A549 (cell line): ENCODE data around the gene TMIGD2. TPM values are rescaled to one million over a fixed set of nuclear protein-coding genes. Genes with fewer than 3 reads are reported as not detected.

Experiments
- ATAC-seq, 2 experiments: fragments of 200-7000 bp in 1 of 2; fragments of >200 bp in 1 of 2; cut with Nextera tagmentation in 1 of 2; cut with Tn5 transposase in 1 of 2; 3 replicates each; pipeline versions ENCODE4 v1.8.0 to v1.9.1; 2018 to 2020; ENCODE audit warnings: mild to moderate bottlenecking in 1 of 2, moderate library complexity in 1 of 2
- CTCF ChIA-PET: fragments of 300-600 bp; sonication (Branson Sonifier 250); formaldehyde crosslinking; extraction: SDS; loops from one replicate; lab custom pipeline; 2021; ENCODE audit warnings: antibody characterized with exemption, inconsistent platforms; lab: Yijun Ruan, JAX
- POLR2A ChIA-PET: fragments of 350-600 bp; formaldehyde crosslinking; extraction: SDS; loops from one replicate; lab custom pipeline; 2021; ENCODE audit warnings: antibody characterized with exemption, inconsistent platforms; lab: Yijun Ruan, JAX
- DNase-seq, 2 experiments: peaks; one replicate each; pipeline versions ENCODE4 v3.0.0 to v3.0.0-alpha.2; 2011 to 2016; ENCODE audit warnings: low read depth in 1 of 2, low spot score in 1 of 2
- FAIRE-seq: peaks from 2 replicates; lab custom pipeline; 2011; peaks lifted over from hg19 to GRCh38; lab: Jason Lieb, UNC
- H3K27ac ChIP-seq, 2 experiments: fragments of >200 bp; sonication (Bioruptor Twin); formaldehyde crosslinking; 3 replicates each; pipeline ENCODE4 v1.5.1; 2016 to 2017
- H3K4me1 ChIP-seq: fragments of >200 bp; sonication (Bioruptor Twin); formaldehyde crosslinking; 3 replicates; pipeline ENCODE4 v1.6.1; 2016
- H3K4me2 ChIP-seq: fragments of >200 bp; sonication (Bioruptor Twin); formaldehyde crosslinking; 3 replicates; pipeline ENCODE4 v1.6.1; 2016
- H3K4me3 ChIP-seq: fragments of >200 bp; sonication (Bioruptor Twin); formaldehyde crosslinking; 3 replicates; pipeline ENCODE4 v1.5.1; 2016
- H3K9me3 ChIP-seq: fragments of >200 bp; sonication (Bioruptor Twin); formaldehyde crosslinking; 3 replicates; pipeline ENCODE4 v1.6.1; 2016
- EHF ChIP-seq: fragments of 250-450 bp; sonication (Bioruptor Pico); IDR thresholded peaks from 2 replicates; pipeline ENCODE4 v1.5.0; 2020; ENCODE audit warnings: mild to moderate bottlenecking
- EHMT2 ChIP-seq: fragments of 200-600 bp; sonication (generic); IDR thresholded peaks from 2 replicates; pipeline ENCODE4 v1.6.1; 2016; ENCODE audit warnings: antibody characterized with exemption, low read depth, mild to moderate bottlenecking, moderate library complexity
- EP300 ChIP-seq, 2 experiments: fragments of >200 bp; sonication (Bioruptor Twin); formaldehyde crosslinking; IDR thresholded peaks; 2 replicates in 1 of 2; 3 replicates in 1 of 2; pipeline ENCODE4 v1.6.1; 2016 to 2017
- ESRRA ChIP-seq: fragments of 150-350 bp; IDR thresholded peaks from 2 replicates; pipeline ENCODE4 v1.6.1; 2014; ENCODE audit warnings: mild to moderate bottlenecking, low read length, borderline replicate concordance
- FOSB ChIP-seq: fragments of 250-450 bp; sonication (Bioruptor Pico); IDR thresholded peaks from 2 replicates; pipeline ENCODE4 v1.5.0; 2020; ENCODE audit warnings: mild to moderate bottlenecking, moderate library complexity
- FOXS1 ChIP-seq: fragments of 250-450 bp; sonication (Bioruptor Pico); IDR thresholded peaks from 2 replicates; pipeline ENCODE4 v1.5.0; 2020; ENCODE audit warnings: mild to moderate bottlenecking, moderate library complexity
- GATA3 ChIP-seq: IDR thresholded peaks from 2 replicates; pipeline ENCODE4 v1.6.1; 2012; ENCODE audit warnings: borderline replicate concordance
- HOXA7 ChIP-seq: fragments of 250-450 bp; sonication (Bioruptor Pico); IDR thresholded peaks from 2 replicates; pipeline ENCODE4 v1.5.0; 2020; ENCODE audit warnings: mild to moderate bottlenecking, moderate library complexity
- HOXB5 ChIP-seq: fragments of 250-450 bp; sonication (Bioruptor Pico); IDR thresholded peaks from 2 replicates; pipeline ENCODE4 v1.5.0; 2020; ENCODE audit warnings: mild to moderate bottlenecking, moderate library complexity
- MAZ ChIP-seq: fragments of 150-350 bp; IDR thresholded peaks from 2 replicates; pipeline ENCODE4 v1.6.1; 2014; ENCODE audit warnings: antibody characterized with exemption, low read depth, low read length, borderline replicate concordance
- NFE2L2 ChIP-seq: fragments of 150-350 bp; conservative IDR thresholded peaks from 2 replicates; pipeline ENCODE4 v1.6.1; 2014; ENCODE audit warnings: low read length
- NR3C1 ChIP-seq: fragments of >200 bp; sonication (Bioruptor Twin); formaldehyde crosslinking; IDR thresholded peaks from 3 replicates; pipeline ENCODE4 v1.6.1; 2017
- RAD21 ChIP-seq, 2 experiments: fragments of >200 bp in 1 of 2; sonication (Bioruptor Twin) in 1 of 2; formaldehyde crosslinking in 1 of 2; IDR thresholded peaks in 1 of 2; conservative IDR thresholded peaks in 1 of 2; 2 replicates in 1 of 2; 3 replicates in 1 of 2; pipeline ENCODE4 v1.6.1; 2012 to 2018; ENCODE audit warnings: inconsistent platforms in 1 of 2
- RARB ChIP-seq: fragments of 250-450 bp; sonication (Bioruptor Pico); IDR thresholded peaks from 2 replicates; pipeline ENCODE4 v1.8.0; 2021; ENCODE audit warnings: mild to moderate bottlenecking, moderate library complexity
- RCOR1 ChIP-seq: fragments of 150-350 bp; IDR thresholded peaks from 2 replicates; pipeline ENCODE4 v1.6.1; 2014; ENCODE audit warnings: antibody characterized with exemption, low read length, low read depth
- RFX5 ChIP-seq: fragments of 450-650 bp; IDR thresholded peaks from 2 replicates; pipeline ENCODE4 v1.7.1; 2014; ENCODE audit warnings: antibody characterized with exemption, mild to moderate bottlenecking, moderate library complexity
- SMC3 ChIP-seq: fragments of >200 bp; sonication (Bioruptor Twin); formaldehyde crosslinking; IDR thresholded peaks from 3 replicates; pipeline ENCODE4 v1.6.1; 2018; ENCODE audit warnings: inconsistent platforms
- TFCP2L1 ChIP-seq: fragments of 250-450 bp; sonication (Bioruptor Pico); IDR thresholded peaks from 2 replicates; pipeline ENCODE4 v1.5.0; 2021; ENCODE audit warnings: mild to moderate bottlenecking
- ZC3H11A ChIP-seq: fragments of 450-650 bp; IDR thresholded peaks from 2 replicates; pipeline ENCODE4 v1.6.1; 2014; ENCODE audit warnings: antibody characterized with exemption, mild to moderate bottlenecking
- ZFP36 ChIP-seq: fragments of 450-650 bp; IDR thresholded peaks from 2 replicates; pipeline ENCODE4 v1.6.1; 2014; ENCODE audit warnings: borderline replicate concordance; ENCODE audit not compliant: partially characterized antibody
- ZSCAN20 ChIP-seq: fragments of 250-450 bp; sonication (Bioruptor Pico); IDR thresholded peaks from 2 replicates; pipeline ENCODE4 v1.8.0; 2022; ENCODE audit warnings: mild to moderate bottlenecking, moderate library complexity
- WGBS: methylation state at CpG from one replicate; pipeline ENCODE4 v1.1.6; 2017; ENCODE audit errors: missing lambda C conversion rate; 5-methylcytosine and 5-hydroxymethylcytosine counted together
- polyA plus RNA-seq, 4 experiments: library from polyadenylated mRNA; depleted of rRNA in 3 of 4; stranded (reverse); fragments of >200 nt; fragmentation: RNase III in 1 of 4; extraction: RNeasy Plus Mini Kit Qiagen cat#74134 plus additional on column Dnase treatment in 1 of 4; gene quantifications; 2 replicates in 3 of 4; 3 replicates in 1 of 4; pipeline ENCODE4 v1.2.3, GENCODE V29; 2011 to 2017
- TF ChIP-seq, protein P1 (sequence below): fragments of 200-600 bp; sonication (generic); IDR thresholded peaks from 2 replicates; pipeline ENCODE4 v1.6.1; 2016; ENCODE audit warnings: antibody characterized with exemption, mild to moderate bottlenecking, moderate library complexity
- TF ChIP-seq, protein P2 (sequence below): fragments of 250-450 bp; sonication (Bioruptor Pico); IDR thresholded peaks from 2 replicates; pipeline ENCODE4 v1.5.0; 2021; ENCODE audit warnings: mild to moderate bottlenecking, moderate library complexity, borderline replicate concordance
- TF ChIP-seq, protein P3 (sequence below): fragments of 150-350 bp; IDR thresholded peaks from 2 replicates; pipeline ENCODE4 v1.6.1; 2014; ENCODE audit warnings: low read depth, mild to moderate bottlenecking, low read length

Gene TMIGD2
- polyA plus RNA-seq, 2 of the 4 experiments (the other 2 are of a cell fraction), result not detected

DNA sequence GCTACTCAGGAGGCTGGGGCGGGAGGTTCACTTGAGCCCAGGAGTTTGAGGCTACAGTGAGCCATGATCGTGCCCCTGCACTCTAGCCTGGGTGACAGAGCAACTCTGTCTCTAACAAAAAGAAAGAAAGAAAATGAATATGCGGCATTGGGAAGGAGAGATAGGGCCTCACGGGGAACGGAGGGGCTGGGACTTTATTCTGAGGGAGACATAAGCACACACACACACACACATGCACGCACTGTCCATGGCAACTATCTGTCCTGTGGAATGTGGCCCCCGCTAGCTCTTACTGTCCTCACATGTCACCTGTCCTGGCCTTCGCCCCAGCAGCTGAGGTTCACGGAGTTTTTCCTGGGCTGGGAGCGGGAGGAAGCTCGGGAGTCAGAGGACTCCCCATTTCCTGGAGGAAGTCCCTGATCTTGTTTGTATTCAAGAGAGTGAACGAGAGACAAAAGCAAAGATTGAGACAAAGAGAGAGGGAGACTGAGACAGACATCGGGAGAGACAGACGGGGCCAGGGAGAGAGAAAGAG lies 35.8 kb upstream of the TMIGD2 start:
- no peak for DNase-seq
- H3K4me1 ChIP-seq, result 0 out of 3 replicates have a peak, but pooled peaks cover 3% of the 10 kb centered on the region
- ChIA-PET POLR2A (no interaction called here), CTCF (no interaction called here)
- H3K27ac ChIP-seq, result no peak overlapping the region
- TF ChIP-seq EHF (CRISPR knock-in tag) (no peak), NR3C1 (no peak), MAZ (no peak), RAD21 (conservative IDR thresholded peaks at IDR 0.05 in 1 of 2, IDR thresholded peaks at IDR 0.05 in 1 of 2) (no peak), FOSB (CRISPR knock-in tag) (no peak), NFE2L2 (no peak), ZC3H11A (no peak), GATA3 (no peak), HOXA7 (CRISPR knock-in tag) (no peak), ZSCAN20 (CRISPR knock-in tag) (no peak), EHMT2 (no peak), EP300 (IDR thresholded peaks at IDR 0.05) (no peak), SMC3 (no peak), RARB (CRISPR knock-in tag) (no peak), RFX5 (no peak), ZFP36 (no peak)
- TF ChIP-seq, protein P1, sequence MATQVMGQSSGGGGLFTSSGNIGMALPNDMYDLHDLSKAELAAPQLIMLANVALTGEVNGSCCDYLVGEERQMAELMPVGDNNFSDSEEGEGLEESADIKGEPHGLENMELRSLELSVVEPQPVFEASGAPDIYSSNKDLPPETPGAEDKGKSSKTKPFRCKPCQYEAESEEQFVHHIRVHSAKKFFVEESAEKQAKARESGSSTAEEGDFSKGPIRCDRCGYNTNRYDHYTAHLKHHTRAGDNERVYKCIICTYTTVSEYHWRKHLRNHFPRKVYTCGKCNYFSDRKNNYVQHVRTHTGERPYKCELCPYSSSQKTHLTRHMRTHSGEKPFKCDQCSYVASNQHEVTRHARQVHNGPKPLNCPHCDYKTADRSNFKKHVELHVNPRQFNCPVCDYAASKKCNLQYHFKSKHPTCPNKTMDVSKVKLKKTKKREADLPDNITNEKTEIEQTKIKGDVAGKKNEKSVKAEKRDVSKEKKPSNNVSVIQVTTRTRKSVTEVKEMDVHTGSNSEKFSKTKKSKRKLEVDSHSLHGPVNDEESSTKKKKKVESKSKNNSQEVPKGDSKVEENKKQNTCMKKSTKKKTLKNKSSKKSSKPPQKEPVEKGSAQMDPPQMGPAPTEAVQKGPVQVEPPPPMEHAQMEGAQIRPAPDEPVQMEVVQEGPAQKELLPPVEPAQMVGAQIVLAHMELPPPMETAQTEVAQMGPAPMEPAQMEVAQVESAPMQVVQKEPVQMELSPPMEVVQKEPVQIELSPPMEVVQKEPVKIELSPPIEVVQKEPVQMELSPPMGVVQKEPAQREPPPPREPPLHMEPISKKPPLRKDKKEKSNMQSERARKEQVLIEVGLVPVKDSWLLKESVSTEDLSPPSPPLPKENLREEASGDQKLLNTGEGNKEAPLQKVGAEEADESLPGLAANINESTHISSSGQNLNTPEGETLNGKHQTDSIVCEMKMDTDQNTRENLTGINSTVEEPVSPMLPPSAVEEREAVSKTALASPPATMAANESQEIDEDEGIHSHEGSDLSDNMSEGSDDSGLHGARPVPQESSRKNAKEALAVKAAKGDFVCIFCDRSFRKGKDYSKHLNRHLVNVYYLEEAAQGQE, result no peak
- TF ChIP-seq, protein P2, sequence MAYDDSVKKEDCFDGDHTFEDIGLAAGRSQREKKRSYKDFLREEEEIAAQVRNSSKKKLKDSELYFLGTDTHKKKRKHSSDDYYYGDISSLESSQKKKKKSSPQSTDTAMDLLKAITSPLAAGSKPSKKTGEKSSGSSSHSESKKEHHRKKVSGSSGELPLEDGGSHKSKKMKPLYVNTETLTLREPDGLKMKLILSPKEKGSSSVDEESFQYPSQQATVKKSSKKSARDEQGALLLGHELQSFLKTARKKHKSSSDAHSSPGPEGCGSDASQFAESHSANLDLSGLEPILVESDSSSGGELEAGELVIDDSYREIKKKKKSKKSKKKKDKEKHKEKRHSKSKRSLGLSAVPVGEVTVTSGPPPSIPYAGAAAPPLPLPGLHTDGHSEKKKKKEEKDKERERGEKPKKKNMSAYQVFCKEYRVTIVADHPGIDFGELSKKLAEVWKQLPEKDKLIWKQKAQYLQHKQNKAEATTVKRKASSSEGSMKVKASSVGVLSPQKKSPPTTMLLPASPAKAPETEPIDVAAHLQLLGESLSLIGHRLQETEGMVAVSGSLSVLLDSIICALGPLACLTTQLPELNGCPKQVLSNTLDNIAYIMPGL (CRISPR knock-in tag), result no peak
- TF ChIP-seq, protein P3, sequence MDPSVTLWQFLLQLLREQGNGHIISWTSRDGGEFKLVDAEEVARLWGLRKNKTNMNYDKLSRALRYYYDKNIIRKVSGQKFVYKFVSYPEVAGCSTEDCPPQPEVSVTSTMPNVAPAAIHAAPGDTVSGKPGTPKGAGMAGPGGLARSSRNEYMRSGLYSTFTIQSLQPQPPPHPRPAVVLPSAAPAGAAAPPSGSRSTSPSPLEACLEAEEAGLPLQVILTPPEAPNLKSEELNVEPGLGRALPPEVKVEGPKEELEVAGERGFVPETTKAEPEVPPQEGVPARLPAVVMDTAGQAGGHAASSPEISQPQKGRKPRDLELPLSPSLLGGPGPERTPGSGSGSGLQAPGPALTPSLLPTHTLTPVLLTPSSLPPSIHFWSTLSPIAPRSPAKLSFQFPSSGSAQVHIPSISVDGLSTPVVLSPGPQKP, result no peak
- ATAC-seq, result no peak
- no peak for FAIRE-seq
- H3K4me3 ChIP-seq, result no peak overlapping the region
- WGBS, result 79% methylated on average over 14 of the region's 14 CpGs
- H3K4me2 ChIP-seq, result no peak overlapping the region
- H3K9me3 ChIP-seq, result no peaks in the 10 kb centered on the region

DNA sequence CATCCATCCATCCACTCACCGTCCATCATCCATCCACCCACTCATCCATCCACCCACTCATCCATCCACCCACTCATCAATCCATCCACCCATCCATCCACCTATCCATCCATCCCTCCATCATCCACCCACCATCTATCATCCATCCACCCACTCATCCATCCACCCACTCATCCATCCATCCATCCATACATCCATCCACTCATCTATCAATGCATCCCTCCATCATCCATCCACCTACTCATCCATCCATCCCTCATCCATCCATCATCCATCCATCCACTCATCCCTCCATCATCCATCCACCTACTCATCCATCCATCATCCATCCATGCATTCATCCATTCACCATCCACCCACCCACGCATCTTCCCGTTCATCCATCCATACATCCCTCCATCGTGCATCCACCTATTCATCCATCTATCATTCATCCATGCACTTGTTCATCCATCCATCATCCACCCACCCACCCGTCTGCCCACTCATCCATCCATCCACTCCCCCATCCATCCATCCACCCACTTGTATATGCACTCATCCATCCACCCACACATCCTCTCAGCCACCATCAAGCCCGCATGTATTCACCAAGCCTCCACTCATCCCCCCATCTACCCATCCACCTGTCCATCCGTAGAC lies 32.9 kb upstream of the TMIGD2 start:
- TF ChIP-seq ESRRA, result no peak
- no peak for TF ChIP-seq FOXS1
- no peak for TF ChIP-seq ZSCAN20 (CRISPR knock-in tag)
- no peak for TF ChIP-seq EHMT2
- TF ChIP-seq RCOR1, result no peak
- no peak for TF ChIP-seq MAZ
- no peak for TF ChIP-seq TFCP2L1
- no peak for TF ChIP-seq HOXB5 (CRISPR knock-in tag)
- no peak for ATAC-seq

More for the DNA sequence above, 32.9 kb upstream of the TMIGD2 start:
- Histone ChIP-seq H3K4me1 (no peaks in the 10 kb centered on the region), H3K4me3 (no peak overlapping the region), H3K9me3 (no peaks in the 10 kb centered on the region), H3K4me2 (no peak overlapping the region), H3K27ac (no peak overlapping the region)
- 83% methylated on average over 6 of the region's 7 CpGs for WGBS
- DNase-seq (no peak), FAIRE-seq (no peak)
- ChIA-PET CTCF (no interaction called here), POLR2A (no interaction called here)
